HG02610 (cell line): ENCODE results near the gene TSSK2.

ENCODE experiments used
- ATAC-seq: cut with Tn5 transposase; IDR thresholded peaks from one replicate; pipeline ENCODE4 v1.9.1; 2021; ENCODE audit warnings: mild to moderate bottlenecking, moderate library complexity; ENCODE audit not compliant: unreplicated experiment

Gene TSSK2

GRCh38 chr22:19167106-19167869 lies 36.2 kb downstream of the TSSK2 start:
- ATAC-seq: no peak

- no peak for ATAC-seq
Observed at GRCh38 chr22:19168088-19168890, 37.2 kb downstream of the TSSK2 start.

GRCh38 chr22:19169002-19169946 lies 38.2 kb downstream of the TSSK2 start:
- no peak for ATAC-seq

GRCh38 chr22:19169947-19170318 lies 38.8 kb downstream of the TSSK2 start:
- ATAC-seq: no peak

GRCh38 chr22:19172213-19173046 lies 41.3 kb downstream of the TSSK2 start:
- ATAC-seq: no peak

GRCh38 chr22:19173047-19174035 lies 42.2 kb downstream of the TSSK2 start:
- no peak for ATAC-seq

GRCh38 chr22:19174106-19175025 lies 43.3 kb downstream of the TSSK2 start:
- ATAC-seq: no peak

GRCh38 chr22:19175026-19175601 lies 44.0 kb downstream of the TSSK2 start:
- no peak for ATAC-seq

GRCh38 chr22:19175602-19176174 lies 44.6 kb downstream of the TSSK2 start:
- ATAC-seq: no peak

GRCh38 chr22:19176175-19176643 lies 45.1 kb downstream of the TSSK2 start:
- ATAC-seq: no peak

- no peak for ATAC-seq
Observed at GRCh38 chr22:19176732-19177131, 45.6 kb downstream of the TSSK2 start.

- ATAC-seq: no peak
Observed at GRCh38 chr22:19177164-19178064, 46.3 kb downstream of the TSSK2 start.

- peak; percentile 26 for ATAC-seq
Observed at GRCh38 chr22:19178065-19178656, 47.1 kb downstream of the TSSK2 start.

- peak; percentile 63 for ATAC-seq
Observed at GRCh38 chr22:19178657-19179496, 47.8 kb downstream of the TSSK2 start, which contains the start of gene SLC25A1. Gene SLC25A1, minus strand, starts transcription at chr22:19178736. Its CDS starts 63 bp downstream, at chr22:19178673.
